Stimulated activated naive CD4-positive, alpha-beta T cell treated with Interleukin-2 at 50 U/mL for 16 hours (primary cell): Measurements from ENCODE around the gene ENO3.
"Not testable (repeated sequence)": the region's sequence is repeated elsewhere in the genome, so short reads cannot be mapped to it uniquely, and the experiment has no call there.

Experiments
- DNase-seq: peaks from one replicate; lab custom pipeline; 2025; lab: John Stamatoyannopoulos, UW

The ENO3 gene

GRCh38 chr17:4950746-4951204 lies at the start of gene ENO3:
ENO3 (plus strand) TSS chr17:4951119; CDS start chr17:4951830, 711 bp downstream.
- DNase-seq: no peak

GRCh38 chr17:4901648-4902344 lies 49.1 kb upstream of the ENO3 start:
- DNase-seq: no peak

GRCh38 chr17:4902540-4902939 lies 48.4 kb upstream of the ENO3 start:
- no peak for DNase-seq

GRCh38 chr17:4903051-4903818 lies 47.7 kb upstream of the ENO3 start, which contains the start of gene CHRNE:
CHRNE (minus strand) TSS chr17:4903098; CDS start chr17:4903063, 35 bp downstream.
- DNase-seq: peak; percentile 66

- not testable (repeated sequence) for DNase-seq
Measured at GRCh38 chr17:4906642-4907041, 44.3 kb upstream of the ENO3 start.

- DNase-seq: no peak
Measured at GRCh38 chr17:4908301-4908700, 42.6 kb upstream of the ENO3 start.

GRCh38 chr17:4908711-4909496 lies 42.0 kb upstream of the ENO3 start:
- DNase-seq: peak; percentile 59

- no peak for DNase-seq
Measured at GRCh38 chr17:4913994-4914393, 36.9 kb upstream of the ENO3 start.

GRCh38 chr17:4914551-4914950 lies 36.4 kb upstream of the ENO3 start:
- DNase-seq: not testable (repeated sequence)

- DNase-seq: no peak
Measured at GRCh38 chr17:4919511-4920047, 31.3 kb upstream of the ENO3 start.

GRCh38 chr17:4920351-4921048 lies 30.4 kb upstream of the ENO3 start:
- no peak for DNase-seq

GRCh38 chr17:4921320-4921719 lies 29.6 kb upstream of the ENO3 start:
- no peak for DNase-seq

GRCh38 chr17:4926577-4927335 lies 24.2 kb upstream of the ENO3 start:
- not testable (repeated sequence) for DNase-seq

GRCh38 chr17:4928881-4929280 lies 22.0 kb upstream of the ENO3 start:
- no peak for DNase-seq

- no peak for DNase-seq
Measured at GRCh38 chr17:4931963-4932362, 19.0 kb upstream of the ENO3 start, which contains the start of gene GP1BA. GP1BA (plus strand) TSS chr17:4932277; CDS start chr17:4932605, 328 bp downstream.

GRCh38 chr17:4932756-4933155 lies 18.2 kb upstream of the ENO3 start:
- DNase-seq: no peak

- DNase-seq: no peak
Measured at GRCh38 chr17:4933646-4934045, 17.3 kb upstream of the ENO3 start.

GRCh38 chr17:4934173-4934979 lies 16.5 kb upstream of the ENO3 start:
- DNase-seq: no peak

GRCh38 chr17:4935650-4936049 lies 15.3 kb upstream of the ENO3 start:
- no peak for DNase-seq

GRCh38 chr17:4936436-4936835 lies 14.5 kb upstream of the ENO3 start:
- DNase-seq: no peak
